ENCODE data around the gene NOTCH2. TPM values are rescaled to one million over a fixed set of nuclear protein-coding genes. Genes with fewer than 3 reads are reported as not detected.

Gene NOTCH2
- total and polyA plus RNA-seq, 8 donors = 69.1 to 129 (median 82.2) TPM

GRCh38 chr1:119964673-119965363 lies 104.6 kb downstream of the NOTCH2 start:
- Histone ChIP-seq H3K36me3 (peaks cover 0 to 79% of the 10 kb centered on the region in 2 donors), H3K9me3 (no peaks in the 10 kb centered on the region), H3K4me1 (peaks cover 5 to 6% of the 10 kb centered on the region in 2 donors), H3K27me3 (no peaks in the 10 kb centered on the region), H3K27ac (no peak overlapping the region), H3K4me3 (no peak overlapping the region)
- intact Hi-C loops (cut with DNase I) = no loop called here
- DNase-seq (no peak), ATAC-seq (no peak)
- no peak for TF ChIP-seq CTCF (IDR thresholded peaks at IDR 0.05)

GRCh38 chr1:119962296-119962968 lies 107.0 kb downstream of the NOTCH2 start:
- no peak for TF ChIP-seq CTCF (IDR thresholded peaks at IDR 0.05)
- ATAC-seq = no peak
- H3K27ac ChIP-seq = no peak overlapping the region

GRCh38 chr1:119960501-119960900 lies 109.0 kb downstream of the NOTCH2 start:
- intact Hi-C loops (cut with DNase I) = no loop called here
- Histone ChIP-seq H3K4me3 (no peak overlapping the region), H3K9me3 (no peaks in the 10 kb centered on the region), H3K36me3 (peaks cover 0 to 56% of the 10 kb centered on the region in 2 donors), H3K27ac (no peak overlapping the region), H3K27me3 (no peaks in the 10 kb centered on the region), H3K4me1 (peaks cover 0 to 2% of the 10 kb centered on the region in 2 donors)
- no peak for TF ChIP-seq CTCF (IDR thresholded peaks at IDR 0.05)
- no peak for DNase-seq
- no peak for ATAC-seq

More at GRCh38 chr1:119962296-119962968, 107.0 kb downstream of the NOTCH2 start:
- Histone ChIP-seq H3K4me3 (no peak overlapping the region), H3K9me3 (no peaks in the 10 kb centered on the region), H3K4me1 (peaks cover 0 to 6% of the 10 kb centered on the region in 2 donors), H3K27me3 (no peaks in the 10 kb centered on the region), H3K36me3 (peaks cover 0 to 67% of the 10 kb centered on the region in 2 donors)
- intact Hi-C loops (cut with DNase I) = no loop called here
- DNase-seq = peak in 1 of 4 donors; percentile 46

- Histone ChIP-seq H3K4me3 (no peak overlapping the region), H3K4me1 (no peaks in the 10 kb centered on the region), H3K27me3 (no peaks in the 10 kb centered on the region), H3K27ac (no peak overlapping the region), H3K36me3 (peaks cover 0 to 57% of the 10 kb centered on the region in 2 donors), H3K9me3 (no peaks in the 10 kb centered on the region)
- intact Hi-C loops (cut with DNase I) = no loop called here
- no peak for ATAC-seq
- no peak for DNase-seq
- TF ChIP-seq CTCF (IDR thresholded peaks at IDR 0.05) = no peak
Observed at GRCh38 chr1:119959268-119960220, 109.9 kb downstream of the NOTCH2 start.

All from left lung (tissue), 10 donors.